ENCODE results near the gene DECR2. TPM values are rescaled to one million over a fixed set of nuclear protein-coding genes. Genes with fewer than 3 reads are reported as not detected.

The DECR2 gene
- total RNA-seq, 1 experiment from 2014 or later: 17.1 TPM

GRCh38 chr16:407253-407652 lies 5.6 kb downstream of the DECR2 start:
- ATAC-seq: no peak
- no peak overlapping the region for H3K9ac ChIP-seq (ENCODE audit: low read length)

GRCh38 chr16:410516-411178 lies 9.0 kb downstream of the DECR2 start:
- no peak overlapping the region for H2AFZ ChIP-seq (ENCODE audit: low read depth, low read length, poor library complexity, severe bottlenecking)
- CTCF ChIA-PET: no interaction called here
- intact Hi-C loops (cut with micrococcal nuclease): no loop called here
- ATAC-seq (no peak), DNase-seq (ENCODE audit: low read depth, low spot score) (no peak)
- H3K9ac ChIP-seq (ENCODE audit: low read length): no peak overlapping the region
- no peak overlapping the region for H3K4me2 ChIP-seq (ENCODE audit: low read length)
- no peaks in the 10 kb centered on the region for H3K9me3 ChIP-seq (ENCODE audit: control insufficient read depth in 1 of 2, insufficient read depth in 1 of 2, low read depth in 1 of 2, low read length in 2 of 2)
- no peaks in the 10 kb centered on the region for H3K36me3 ChIP-seq (ENCODE audit: control insufficient read depth in 1 of 2, insufficient read depth in 2 of 2, low read length in 2 of 2)
- no peaks in the 10 kb centered on the region for H3K9me2 ChIP-seq (ENCODE audit: insufficient read depth)
- POLR2A ChIA-PET: no interaction called here
- no peaks in the 10 kb centered on the region for H3K27me3 ChIP-seq (ENCODE audit: insufficient read depth, low read length)
- no peaks in the 10 kb centered on the region for H3K4me1 ChIP-seq (ENCODE audit: control insufficient read depth in 1 of 2, insufficient read depth in 2 of 2, low read length in 2 of 2)
- no TSS peak for BruUV-seq (replicated peaks)
- no peak overlapping the region for H3K4me3 ChIP-seq (replicated peaks in 1 of 2; ENCODE audit: low read depth in 1 of 2, low read length in 2 of 2)
- H4K20me1 ChIP-seq (ENCODE audit: insufficient read depth): no peaks in the 10 kb centered on the region
- H3K79me2 ChIP-seq (ENCODE audit: insufficient read depth, low read length): no peaks in the 10 kb centered on the region
- no peak overlapping the region for H3K27ac ChIP-seq (ENCODE audit: low read depth, low read length)
- RAD21 ChIA-PET (ENCODE audit: low non-redundant PET in 1 of 2, low total read pairs in 2 of 2, uncharacterized antibody in 2 of 2, unreplicated experiment in 2 of 2): no interaction called here
- TF ChIP-seq CEBPB (IDR thresholded peaks at IDR 0.05; ENCODE audit: low read depth): no peak
- TF ChIP-seq ZFX (IDR thresholded peaks at IDR 0.05): no peak

More at GRCh38 chr16:407253-407652, 5.6 kb downstream of the DECR2 start:
- no peaks in the 10 kb centered on the region for H3K79me2 ChIP-seq (ENCODE audit: insufficient read depth, low read length)
- no peaks in the 10 kb centered on the region for H3K27me3 ChIP-seq (ENCODE audit: insufficient read depth, low read length)
- H3K4me1 ChIP-seq (ENCODE audit: control insufficient read depth in 1 of 2, insufficient read depth in 2 of 2, low read length in 2 of 2): no peaks in the 10 kb centered on the region
- H3K27ac ChIP-seq (ENCODE audit: low read depth, low read length): no peak overlapping the region
- no peaks in the 10 kb centered on the region for H4K20me1 ChIP-seq (ENCODE audit: insufficient read depth)
- no peaks in the 10 kb centered on the region for H3K9me2 ChIP-seq (ENCODE audit: insufficient read depth)
- ChIA-PET POLR2A (no interaction called here), RAD21 (ENCODE audit: low non-redundant PET in 1 of 2, low total read pairs in 2 of 2, uncharacterized antibody in 2 of 2, unreplicated experiment in 2 of 2) (no interaction called here), CTCF (no interaction called here)
- no peak for DNase-seq (ENCODE audit: low read depth, low spot score)
- BruUV-seq (replicated peaks): no TSS peak
- intact Hi-C loops (cut with micrococcal nuclease): no loop called here
- no peaks in the 10 kb centered on the region for H3K36me3 ChIP-seq (ENCODE audit: control insufficient read depth in 1 of 2, insufficient read depth in 2 of 2, low read length in 2 of 2)
- no peak overlapping the region for H2AFZ ChIP-seq (ENCODE audit: low read depth, low read length, poor library complexity, severe bottlenecking)
- H3K9me3 ChIP-seq (ENCODE audit: control insufficient read depth in 1 of 2, insufficient read depth in 1 of 2, low read depth in 1 of 2, low read length in 2 of 2): no peaks in the 10 kb centered on the region
- TF ChIP-seq ZFX (IDR thresholded peaks at IDR 0.05): no peak
- TF ChIP-seq EZH2phosphoT487 (IDR thresholded peaks at IDR 0.05; ENCODE audit: borderline replicate concordance): no peak
- no peak for TF ChIP-seq EZH2 (IDR thresholded peaks at IDR 0.05)
- TF ChIP-seq ZNF274 (IDR thresholded peaks at IDR 0.05; ENCODE audit: low read depth, low read length): no peak
- no peak overlapping the region for H3K4me2 ChIP-seq (ENCODE audit: low read length)
- no peak overlapping the region for H3K4me3 ChIP-seq (replicated peaks in 1 of 2; ENCODE audit: low read depth in 1 of 2, low read length in 2 of 2)
